ENCODE data around the gene HMG20A. TPM values are rescaled to one million over a fixed set of nuclear protein-coding genes. Genes with fewer than 3 reads are reported as not detected.
A peak's percentile ranks its signal among the peaks of the same experiment; 100 is the strongest.

HMG20A gene
- total and polyA plus RNA-seq, 3 experiments from 2014 or later = 28.5 to 46.6 (median 34.0) TPM

DNA sequence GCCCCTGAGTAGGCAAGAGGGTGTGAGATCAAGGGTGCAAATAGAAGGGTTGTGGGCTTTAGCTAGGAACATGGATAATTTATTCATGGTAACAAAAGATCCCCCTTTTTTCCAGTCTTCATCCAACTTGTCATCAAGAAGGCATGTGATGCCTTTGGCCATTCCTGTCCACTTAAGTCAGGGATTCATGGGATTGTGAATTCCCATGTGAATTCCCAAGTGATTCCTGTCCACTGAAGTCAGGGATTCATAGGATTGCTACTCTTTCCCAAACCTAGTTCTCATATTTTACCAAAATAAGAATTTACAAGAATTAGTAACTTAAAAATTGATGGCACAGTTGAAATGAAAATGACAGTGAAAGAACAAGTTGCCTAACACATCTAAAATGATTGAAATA, 40.8 kb downstream of the HMG20A start:
- Mint-ChIP-seq H3K4me1 (peaks cover 15 to 24% (median 20%) of the 10 kb centered on the region in 3 donors), H3K4me3 (no peak overlapping the region), H3K27ac (no peak overlapping the region), H3K27me3 (no peaks in the 10 kb centered on the region), H3K9me3 (no peaks in the 10 kb centered on the region), H3K36me3 (peaks cover 6 to 47% (median 15%) of the 10 kb centered on the region in 3 donors)
- Histone ChIP-seq H3K27me3 (ENCODE audit: insufficient read depth, low read length, poor library complexity, severe bottlenecking) (no peaks in the 10 kb centered on the region), H3K9me3 (ENCODE audit: low read length) (no peaks in the 10 kb centered on the region), H3K36me3 (ENCODE audit: insufficient read depth, low read length) (no peaks in the 10 kb centered on the region), H3K4me1 (ENCODE audit: insufficient read depth, low read length) (peaks cover 15% of the 10 kb centered on the region), H3K27ac (ENCODE audit: low read depth, low read length) (no peak overlapping the region), H3K4me3 (ENCODE audit: low read length) (no peak overlapping the region)
- POLR2A ChIA-PET = no interaction called here
- CTCF ChIA-PET = no interaction called here
- DNase-seq = no peak

GRCh38 chr15:77464129-77464865, 43.6 kb downstream of the HMG20A start:
- H3K27ac Mint-ChIP-seq = no peak overlapping the region
- peaks cover 5 to 9% (median 5%) of the 10 kb centered on the region in 3 donors for H3K4me1 Mint-ChIP-seq
- DNase-seq = no peak
- peaks cover 5 to 58% (median 24%) of the 10 kb centered on the region in 3 donors for H3K36me3 Mint-ChIP-seq
- H3K27me3 Mint-ChIP-seq = no peaks in the 10 kb centered on the region
- H3K4me1 ChIP-seq (ENCODE audit: insufficient read depth, low read length) = no peaks in the 10 kb centered on the region
- POLR2A ChIA-PET = no interaction called here
- peaks cover 9% of the 10 kb centered on the region for H3K36me3 ChIP-seq (ENCODE audit: insufficient read depth, low read length)
- no peaks in the 10 kb centered on the region for H3K27me3 ChIP-seq (ENCODE audit: insufficient read depth, low read length, poor library complexity, severe bottlenecking)
- CTCF ChIA-PET = no interaction called here
- no peak overlapping the region for H3K4me3 ChIP-seq (ENCODE audit: low read length)
- no peak overlapping the region for H3K27ac ChIP-seq (ENCODE audit: low read depth, low read length)
- H3K9me3 Mint-ChIP-seq = no peaks in the 10 kb centered on the region
- no peaks in the 10 kb centered on the region for H3K9me3 ChIP-seq (ENCODE audit: low read length)
- H3K4me3 Mint-ChIP-seq = no peak overlapping the region

GRCh38 chr15:77466521-77466920, 45.8 kb downstream of the HMG20A start:
- peaks cover 17% of the 10 kb centered on the region for H3K36me3 ChIP-seq (ENCODE audit: insufficient read depth, low read length)
- no peak overlapping the region for H3K27ac ChIP-seq (ENCODE audit: low read depth, low read length)
- no peak for DNase-seq
- H3K36me3 Mint-ChIP-seq = peaks cover 9 to 54% (median 26%) of the 10 kb centered on the region in 3 donors
- H3K9me3 ChIP-seq (ENCODE audit: low read length) = no peaks in the 10 kb centered on the region
- no peaks in the 10 kb centered on the region for H3K27me3 Mint-ChIP-seq
- peaks cover 0 to 3% (median under 1%) of the 10 kb centered on the region in 3 donors for H3K4me1 Mint-ChIP-seq
- H3K4me1 ChIP-seq (ENCODE audit: insufficient read depth, low read length) = no peaks in the 10 kb centered on the region
- H3K27me3 ChIP-seq (ENCODE audit: insufficient read depth, low read length, poor library complexity, severe bottlenecking) = no peaks in the 10 kb centered on the region
- ChIA-PET POLR2A (no interaction called here), CTCF (no interaction called here)
- H3K27ac Mint-ChIP-seq = peak overlapping the region in 5 of 8 donors; percentile 13 to 87 (median 46)
- H3K4me3 Mint-ChIP-seq = no peak overlapping the region
- H3K4me3 ChIP-seq (ENCODE audit: low read length) = no peak overlapping the region
- no peaks in the 10 kb centered on the region for H3K9me3 Mint-ChIP-seq

DNA sequence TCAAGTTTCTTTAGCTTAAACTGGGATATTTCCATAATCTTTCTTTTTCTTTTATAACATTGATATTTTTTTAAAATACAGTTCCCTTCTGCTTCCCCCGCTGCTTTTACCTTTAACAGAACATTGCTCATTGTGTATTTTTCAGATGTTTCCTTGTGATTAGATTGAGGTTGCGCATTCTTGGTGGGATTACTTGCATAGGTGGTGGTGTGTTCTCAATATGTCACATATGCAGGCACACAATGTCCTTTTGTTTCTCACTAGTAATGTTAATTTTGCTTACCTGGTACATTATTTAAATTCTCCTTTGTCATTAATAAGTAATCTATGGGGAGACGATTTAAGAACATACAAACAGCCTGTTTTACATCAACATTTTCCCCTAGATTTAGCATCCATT, 48.2 kb downstream of the HMG20A start:
- POLR2A ChIA-PET = no interaction called here

GRCh38 chr15:77470235-77470634, 49.5 kb downstream of the HMG20A start:
- Histone ChIP-seq H3K36me3 (ENCODE audit: insufficient read depth, low read length) (peaks cover 27% of the 10 kb centered on the region), H3K27ac (ENCODE audit: low read depth, low read length) (no peak overlapping the region), H3K9me3 (ENCODE audit: low read length) (no peaks in the 10 kb centered on the region), H3K4me1 (ENCODE audit: insufficient read depth, low read length) (no peaks in the 10 kb centered on the region), H3K4me3 (ENCODE audit: low read length) (no peak overlapping the region), H3K27me3 (ENCODE audit: insufficient read depth, low read length, poor library complexity, severe bottlenecking) (no peaks in the 10 kb centered on the region)
- Mint-ChIP-seq H3K4me3 (no peak overlapping the region), H3K27ac (peak overlapping the region in 1 of 8 donors; percentile 61), H3K9me3 (no peaks in the 10 kb centered on the region), H3K27me3 (no peaks in the 10 kb centered on the region), H3K4me1 (peaks cover 0 to 3% (median 0%) of the 10 kb centered on the region in 3 donors), H3K36me3 (peaks cover 15 to 87% (median 36%) of the 10 kb centered on the region in 3 donors)
- POLR2A ChIA-PET = interaction anchor here (0.6 kb wide), 1 partner anchor 1011 kb away, joined by 5 read pairs; no protein-coding TSS in a partner anchor
- DNase-seq = no peak
- CTCF ChIA-PET = no interaction called here

More for the DNA sequence above, 48.2 kb downstream of the HMG20A start:
- no peak overlapping the region for H3K27ac ChIP-seq (ENCODE audit: low read depth, low read length)
- DNase-seq = no peak
- H3K4me1 Mint-ChIP-seq = peaks cover 0 to 3% (median 0%) of the 10 kb centered on the region in 3 donors
- no peaks in the 10 kb centered on the region for H3K27me3 ChIP-seq (ENCODE audit: insufficient read depth, low read length, poor library complexity, severe bottlenecking)
- peaks cover 15 to 75% (median 32%) of the 10 kb centered on the region in 3 donors for H3K36me3 Mint-ChIP-seq
- no peaks in the 10 kb centered on the region for H3K27me3 Mint-ChIP-seq
- no peaks in the 10 kb centered on the region for H3K9me3 Mint-ChIP-seq
- H3K4me3 Mint-ChIP-seq = no peak overlapping the region
- CTCF ChIA-PET = no interaction called here
- no peaks in the 10 kb centered on the region for H3K4me1 ChIP-seq (ENCODE audit: insufficient read depth, low read length)
- no peaks in the 10 kb centered on the region for H3K9me3 ChIP-seq (ENCODE audit: low read length)
- H3K4me3 ChIP-seq (ENCODE audit: low read length) = no peak overlapping the region
- peaks cover 27% of the 10 kb centered on the region for H3K36me3 ChIP-seq (ENCODE audit: insufficient read depth, low read length)
- H3K27ac Mint-ChIP-seq = no peak overlapping the region

DNA sequence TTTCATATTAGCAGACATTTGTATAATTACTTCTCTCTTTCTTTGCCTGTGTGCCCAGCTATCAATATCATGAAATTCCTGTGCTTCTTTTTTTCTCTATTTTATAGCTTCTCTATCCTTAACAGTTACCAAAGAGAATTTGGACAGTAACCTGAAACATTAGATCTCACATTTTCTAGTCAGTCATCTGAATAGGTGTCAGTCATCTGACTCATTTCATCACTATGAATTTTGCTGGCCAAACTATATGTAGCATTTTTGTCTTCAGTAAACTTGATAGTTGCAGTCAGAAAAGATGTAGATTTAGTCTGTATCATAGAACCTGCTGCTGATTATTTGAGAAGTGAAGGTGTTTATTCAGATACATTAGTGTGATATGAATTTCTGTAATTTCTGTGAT, 52.6 kb downstream of the HMG20A start:
- Mint-ChIP-seq H3K27me3 (no peaks in the 10 kb centered on the region), H3K36me3 (peaks cover 15 to 85% (median 37%) of the 10 kb centered on the region in 3 donors), H3K9me3 (no peaks in the 10 kb centered on the region), H3K4me1 (no peaks in the 10 kb centered on the region), H3K4me3 (no peak overlapping the region), H3K27ac (peak overlapping the region in 1 of 8 donors; percentile 69)
- no peaks in the 10 kb centered on the region for H3K4me1 ChIP-seq (ENCODE audit: insufficient read depth, low read length)
- CTCF ChIA-PET = no interaction called here
- peaks cover 36% of the 10 kb centered on the region for H3K36me3 ChIP-seq (ENCODE audit: insufficient read depth, low read length)
- POLR2A ChIA-PET = no interaction called here
- H3K9me3 ChIP-seq (ENCODE audit: low read length) = no peaks in the 10 kb centered on the region
- no peak overlapping the region for H3K27ac ChIP-seq (ENCODE audit: low read depth, low read length)
- H3K4me3 ChIP-seq (ENCODE audit: low read length) = no peak overlapping the region
- DNase-seq = no peak
- no peaks in the 10 kb centered on the region for H3K27me3 ChIP-seq (ENCODE audit: insufficient read depth, low read length, poor library complexity, severe bottlenecking)

DNA sequence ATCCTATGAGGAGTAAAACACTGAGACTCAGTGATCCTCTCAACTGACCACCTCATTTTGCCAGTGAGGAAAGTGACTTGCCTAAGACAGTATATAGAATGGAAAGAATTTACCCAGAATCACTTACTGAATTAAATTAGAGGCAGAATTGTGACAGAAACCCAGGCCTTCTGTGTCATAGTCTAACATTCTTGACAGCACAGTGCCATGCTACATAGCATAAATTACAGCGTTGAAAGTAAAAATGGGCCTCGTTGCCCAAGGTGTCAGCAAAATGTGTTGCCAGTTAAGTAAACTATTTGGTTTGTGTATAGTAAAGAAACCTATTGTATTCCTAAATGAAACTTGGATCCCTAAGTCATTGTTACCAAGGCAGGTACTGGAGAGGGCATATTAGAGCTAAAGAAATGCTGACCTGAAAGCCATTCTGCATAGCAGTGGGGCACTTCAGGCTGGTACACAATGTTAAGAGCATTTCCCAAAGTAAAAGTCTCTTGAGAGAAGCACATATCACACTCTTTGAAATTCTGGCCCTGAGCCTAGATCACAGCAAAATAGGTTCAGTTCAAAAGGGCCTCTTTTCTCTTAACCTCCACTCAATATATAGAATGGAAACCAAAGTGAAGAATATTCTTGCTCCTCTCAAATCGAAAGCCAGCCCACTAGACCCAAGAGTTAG, 53.8 kb downstream of the HMG20A start:
- Histone ChIP-seq H3K4me1 (ENCODE audit: insufficient read depth, low read length) (no peaks in the 10 kb centered on the region), H3K36me3 (ENCODE audit: insufficient read depth, low read length) (peaks cover 43% of the 10 kb centered on the region), H3K27me3 (ENCODE audit: insufficient read depth, low read length, poor library complexity, severe bottlenecking) (no peaks in the 10 kb centered on the region), H3K27ac (ENCODE audit: low read depth, low read length) (no peak overlapping the region), H3K4me3 (ENCODE audit: low read length) (no peak overlapping the region), H3K9me3 (ENCODE audit: low read length) (no peaks in the 10 kb centered on the region)
- ChIA-PET POLR2A (no interaction called here), CTCF (interaction anchor here (1.8 kb wide), 1 partner anchor 14 kb away, joined by 5 read pairs; no protein-coding TSS in a partner anchor)
- peaks cover 0 to 7% (median 0%) of the 10 kb centered on the region in 3 donors for H3K4me1 Mint-ChIP-seq
- H3K4me3 Mint-ChIP-seq = no peak overlapping the region
- H3K27ac Mint-ChIP-seq = peak overlapping the region in 3 of 8 donors; percentile 9 to 25 (median 15)
- H3K36me3 Mint-ChIP-seq = peaks cover 15 to 86% (median 36%) of the 10 kb centered on the region in 3 donors
- no peaks in the 10 kb centered on the region for H3K9me3 Mint-ChIP-seq
- no peak for DNase-seq
- no peaks in the 10 kb centered on the region for H3K27me3 Mint-ChIP-seq

GRCh38 chr15:77475001-77475400, 54.3 kb downstream of the HMG20A start:
- no peak overlapping the region for H3K27ac ChIP-seq (ENCODE audit: low read depth, low read length)
- H3K4me3 ChIP-seq (ENCODE audit: low read length) = no peak overlapping the region
- H3K4me3 Mint-ChIP-seq = no peak overlapping the region
- no peaks in the 10 kb centered on the region for H3K27me3 Mint-ChIP-seq
- peaks cover 43% of the 10 kb centered on the region for H3K36me3 ChIP-seq (ENCODE audit: insufficient read depth, low read length)
- peaks cover 15 to 90% (median 35%) of the 10 kb centered on the region in 3 donors for H3K36me3 Mint-ChIP-seq
- no peak for DNase-seq
- H3K9me3 Mint-ChIP-seq = no peaks in the 10 kb centered on the region
- CTCF ChIA-PET = interaction anchor here (1.8 kb wide), 1 partner anchor 15 kb away, joined by 5 read pairs; no protein-coding TSS in a partner anchor
- H3K4me1 Mint-ChIP-seq = peaks cover 0 to 7% (median 0%) of the 10 kb centered on the region in 3 donors
- no peaks in the 10 kb centered on the region for H3K27me3 ChIP-seq (ENCODE audit: insufficient read depth, low read length, poor library complexity, severe bottlenecking)
- no peaks in the 10 kb centered on the region for H3K9me3 ChIP-seq (ENCODE audit: low read length)
- no peaks in the 10 kb centered on the region for H3K4me1 ChIP-seq (ENCODE audit: insufficient read depth, low read length)
- peak overlapping the region in 1 of 8 donors; percentile 9 for H3K27ac Mint-ChIP-seq
- POLR2A ChIA-PET = no interaction called here
